IPS-18a (cell line): Measurements from ENCODE around the gene PPL.
A peak's percentile ranks its signal among the peaks of the same experiment; 100 is the strongest.

Experiments
- H3K27ac ChIP-seq: one replicate; pipeline ENCODE4 v1.5.1; 2013; ENCODE audit warnings: low read length
- H3K27me3 ChIP-seq: one replicate; pipeline ENCODE4 v1.6.1; 2013; ENCODE audit warnings: mild to moderate bottlenecking, low read length; ENCODE audit not compliant: control insufficient read depth, insufficient read depth
- H3K36me3 ChIP-seq: one replicate; pipeline ENCODE4 v1.6.1; 2013; ENCODE audit warnings: low read depth, low read length; ENCODE audit not compliant: control insufficient read depth
- H3K4me1 ChIP-seq: one replicate; pipeline ENCODE4 v1.6.1; 2013; ENCODE audit warnings: low read depth, low read length; ENCODE audit not compliant: control insufficient read depth
- H3K4me3 ChIP-seq: one replicate; pipeline ENCODE4 v1.5.1; 2013; ENCODE audit warnings: low read length
- H3K9ac ChIP-seq: one replicate; pipeline ENCODE4 v1.6.1; 2013; ENCODE audit warnings: mild to moderate bottlenecking, low read length, moderate library complexity
- H3K9me3 ChIP-seq: one replicate; pipeline ENCODE4 v1.6.1; 2013; ENCODE audit warnings: low read depth, low read length; ENCODE audit not compliant: control insufficient read depth

PPL gene

DNA sequence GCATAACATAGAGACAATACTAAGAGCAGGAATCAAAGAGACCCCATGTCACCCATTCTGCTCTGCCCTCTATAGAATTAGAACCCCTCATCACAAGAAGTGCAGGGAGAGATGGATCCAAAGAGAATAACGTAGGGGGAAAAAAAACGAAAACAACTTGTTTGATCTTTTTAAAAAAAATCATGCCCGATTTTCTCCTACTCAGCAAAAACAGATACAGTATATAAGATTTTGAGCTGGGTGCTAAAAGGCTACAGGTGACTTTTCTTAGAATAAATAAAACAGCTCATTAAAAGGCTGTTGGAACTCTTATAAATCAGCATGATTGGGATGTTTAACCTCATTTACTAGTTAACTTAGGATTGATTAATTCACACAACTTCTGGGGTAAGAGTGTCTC lies 72.2 kb downstream of the PPL start:
- Histone ChIP-seq H3K9me3 (no peaks in the 10 kb centered on the region), H3K4me1 (no peaks in the 10 kb centered on the region), H3K27ac (no peak overlapping the region), H3K36me3 (peaks cover 40% of the 10 kb centered on the region), H3K9ac (no peak overlapping the region), H3K4me3 (no peak overlapping the region), H3K27me3 (no peaks in the 10 kb centered on the region)

DNA sequence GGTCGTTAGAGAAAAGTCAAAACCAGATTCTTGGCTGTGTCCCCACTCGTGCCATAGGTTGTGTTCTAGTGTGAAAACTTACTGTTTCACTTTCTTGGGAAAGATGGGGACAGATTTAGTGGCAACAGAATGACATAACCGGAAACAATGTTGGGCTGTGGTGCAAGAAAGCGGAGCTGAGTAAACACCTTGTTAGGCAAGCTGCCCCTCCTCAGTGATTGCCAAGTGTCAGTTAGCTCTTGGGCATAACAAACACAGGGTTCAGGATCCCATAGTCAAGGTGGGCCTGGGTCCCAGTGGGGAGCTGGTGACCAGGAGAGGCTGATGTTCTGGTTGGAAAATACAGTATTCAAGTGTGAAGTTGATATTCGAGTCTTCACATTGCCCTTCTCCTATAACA lies 74.3 kb downstream of the PPL start:
- Histone ChIP-seq H3K36me3 (peaks cover 54% of the 10 kb centered on the region), H3K27ac (no peak overlapping the region), H3K27me3 (no peaks in the 10 kb centered on the region), H3K4me3 (no peak overlapping the region), H3K4me1 (no peaks in the 10 kb centered on the region), H3K9ac (no peak overlapping the region), H3K9me3 (no peaks in the 10 kb centered on the region)

DNA sequence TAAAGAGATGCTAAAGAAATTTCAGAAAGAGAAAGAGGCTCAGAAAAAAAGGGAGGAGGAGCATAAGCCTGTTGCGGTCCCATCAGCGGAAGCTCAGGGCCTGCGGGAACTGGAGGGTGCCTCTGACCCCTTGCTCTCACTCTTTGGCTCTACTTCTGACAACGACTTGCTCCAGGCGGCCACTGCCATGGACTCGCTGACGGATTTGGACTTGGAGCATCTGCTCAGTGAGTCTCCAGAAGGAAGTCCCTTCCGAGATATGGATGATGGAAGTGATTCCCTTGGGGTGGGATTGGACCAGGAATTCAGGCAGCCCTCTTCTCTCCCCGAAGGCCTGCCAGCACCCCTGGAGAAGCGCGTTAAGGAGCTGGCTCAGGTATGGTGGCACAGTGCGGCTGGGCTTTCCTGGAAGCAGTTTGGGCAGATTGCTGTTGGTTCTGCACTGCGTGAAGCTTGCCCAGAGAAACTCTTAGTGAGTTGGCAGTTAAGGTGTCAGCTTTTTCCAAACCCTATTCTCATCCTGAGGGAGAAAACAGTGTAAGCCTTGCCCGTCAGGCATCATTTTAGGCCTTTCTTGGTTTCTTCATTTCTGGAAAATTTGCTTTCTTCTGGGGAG lies 76.1 kb downstream of the PPL start:
- no peak overlapping the region for H3K9ac ChIP-seq
- H3K36me3 ChIP-seq, result peaks cover 68% of the 10 kb centered on the region
- H3K4me3 ChIP-seq, result no peak overlapping the region

DNA sequence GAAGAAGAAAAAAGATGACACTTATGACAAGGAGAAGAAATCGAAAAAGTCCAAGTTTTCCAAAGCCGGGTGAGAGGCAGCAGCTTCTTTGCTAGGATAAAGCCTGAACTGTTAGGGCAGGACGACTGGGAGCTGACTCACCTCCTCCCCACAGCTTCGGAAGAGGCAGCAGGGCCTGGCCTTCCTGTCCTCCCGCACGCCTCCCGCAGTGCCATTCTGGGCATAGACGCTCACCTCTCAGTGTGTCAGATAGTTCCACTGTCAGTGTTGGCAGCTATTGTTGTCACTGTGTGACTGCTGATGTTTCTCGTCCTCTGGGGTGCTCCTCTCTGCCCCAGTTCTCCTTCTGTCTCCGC lies 77.1 kb downstream of the PPL start:
- Histone ChIP-seq H3K27ac (no peak overlapping the region), H3K27me3 (no peaks in the 10 kb centered on the region), H3K9me3 (no peaks in the 10 kb centered on the region), H3K4me1 (no peaks in the 10 kb centered on the region), H3K4me3 (no peak overlapping the region), H3K9ac (no peak overlapping the region), H3K36me3 (peaks cover 76% of the 10 kb centered on the region)

More for the DNA sequence above, 76.1 kb downstream of the PPL start:
- no peak overlapping the region for H3K27ac ChIP-seq
- H3K9me3 ChIP-seq, result no peaks in the 10 kb centered on the region
- no peaks in the 10 kb centered on the region for H3K27me3 ChIP-seq
- no peaks in the 10 kb centered on the region for H3K4me1 ChIP-seq

DNA sequence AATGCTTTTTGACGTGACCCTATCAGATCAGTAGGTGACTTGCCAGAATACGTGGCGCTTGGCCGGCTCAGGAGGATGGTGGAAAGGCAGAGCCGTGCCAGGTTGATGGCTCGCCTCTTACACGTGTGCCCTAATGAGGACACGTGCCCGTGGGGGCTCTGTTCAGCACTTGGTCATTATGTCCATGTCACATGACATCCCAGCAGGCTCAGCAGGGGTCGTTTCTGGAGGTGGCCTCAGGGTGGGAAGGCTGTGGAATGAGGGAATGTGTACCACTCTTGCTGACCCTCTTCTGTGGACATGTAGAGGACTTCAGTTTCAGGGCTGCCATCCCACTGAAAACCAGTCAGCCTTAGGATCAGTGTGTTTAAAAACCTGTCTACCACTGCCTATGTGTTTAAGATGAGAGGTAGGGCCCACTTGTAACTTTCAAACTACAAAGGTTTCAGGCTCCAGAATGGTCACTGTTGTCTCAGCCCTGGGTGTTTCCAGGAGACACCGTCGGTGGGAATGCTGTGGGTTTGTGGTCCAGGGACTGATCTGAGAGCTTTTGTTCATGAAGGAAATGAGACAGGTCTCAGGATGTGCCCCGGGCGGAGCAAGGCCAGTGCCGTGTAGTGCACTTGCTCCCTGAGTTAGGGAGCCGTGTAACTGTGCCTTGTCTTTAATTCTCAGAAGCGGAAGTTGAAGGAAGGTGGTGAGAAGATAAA lies 77.6 kb downstream of the PPL start:
- no peak overlapping the region for H3K27ac ChIP-seq
- no peak overlapping the region for H3K9ac ChIP-seq
- peaks cover 73% of the 10 kb centered on the region for H3K36me3 ChIP-seq
- no peaks in the 10 kb centered on the region for H3K9me3 ChIP-seq
- H3K4me1 ChIP-seq, result no peaks in the 10 kb centered on the region
- no peak overlapping the region for H3K4me3 ChIP-seq
- H3K27me3 ChIP-seq, result no peaks in the 10 kb centered on the region

DNA sequence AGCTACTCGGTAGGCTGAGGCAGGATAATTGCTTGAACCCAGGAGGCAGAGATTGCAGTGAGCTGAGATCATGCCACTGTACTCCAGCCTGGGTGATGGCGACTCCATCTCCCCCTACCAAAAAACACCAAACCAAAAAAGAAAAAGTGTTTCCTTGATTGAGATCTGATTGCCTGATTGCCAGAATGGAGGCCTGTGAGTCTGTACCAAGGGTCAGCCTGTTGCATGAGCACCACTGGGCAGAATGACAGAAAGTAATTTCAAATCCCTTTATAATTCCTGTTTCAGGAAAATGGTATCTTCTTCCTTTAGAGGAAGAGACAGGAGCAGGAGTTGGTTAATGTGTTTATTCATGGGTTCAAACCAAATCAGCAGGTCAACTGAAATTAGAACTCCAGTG lies 81.1 kb downstream of the PPL start:
- Histone ChIP-seq H3K27ac (no peak overlapping the region), H3K4me1 (no peaks in the 10 kb centered on the region), H3K4me3 (no peak overlapping the region), H3K36me3 (peaks cover 61% of the 10 kb centered on the region), H3K27me3 (no peaks in the 10 kb centered on the region), H3K9ac (no peak overlapping the region), H3K9me3 (no peaks in the 10 kb centered on the region)

DNA sequence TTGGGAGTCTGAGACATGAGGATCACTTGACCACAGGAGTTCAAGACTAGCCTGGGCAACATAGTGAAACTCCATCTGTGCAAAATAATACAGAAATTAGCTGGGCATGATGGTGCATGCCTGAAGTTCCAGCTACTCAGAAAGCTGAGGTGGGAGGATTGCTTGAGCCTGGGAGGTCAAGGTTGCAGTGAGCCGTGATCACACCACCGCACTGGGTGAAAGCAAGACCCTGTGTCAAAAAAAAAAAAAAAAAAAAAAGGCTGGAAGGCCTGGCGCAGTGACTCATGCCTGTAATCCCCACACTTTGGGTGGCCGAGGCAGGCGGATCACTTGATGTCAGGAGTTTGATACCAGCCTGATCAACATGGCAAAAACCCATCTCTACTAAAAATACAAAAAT lies 81.6 kb downstream of the PPL start:
- Histone ChIP-seq H3K27ac (no peak overlapping the region), H3K4me1 (no peaks in the 10 kb centered on the region), H3K4me3 (no peak overlapping the region), H3K9me3 (no peaks in the 10 kb centered on the region), H3K9ac (no peak overlapping the region), H3K27me3 (no peaks in the 10 kb centered on the region), H3K36me3 (peaks cover 57% of the 10 kb centered on the region)

DNA sequence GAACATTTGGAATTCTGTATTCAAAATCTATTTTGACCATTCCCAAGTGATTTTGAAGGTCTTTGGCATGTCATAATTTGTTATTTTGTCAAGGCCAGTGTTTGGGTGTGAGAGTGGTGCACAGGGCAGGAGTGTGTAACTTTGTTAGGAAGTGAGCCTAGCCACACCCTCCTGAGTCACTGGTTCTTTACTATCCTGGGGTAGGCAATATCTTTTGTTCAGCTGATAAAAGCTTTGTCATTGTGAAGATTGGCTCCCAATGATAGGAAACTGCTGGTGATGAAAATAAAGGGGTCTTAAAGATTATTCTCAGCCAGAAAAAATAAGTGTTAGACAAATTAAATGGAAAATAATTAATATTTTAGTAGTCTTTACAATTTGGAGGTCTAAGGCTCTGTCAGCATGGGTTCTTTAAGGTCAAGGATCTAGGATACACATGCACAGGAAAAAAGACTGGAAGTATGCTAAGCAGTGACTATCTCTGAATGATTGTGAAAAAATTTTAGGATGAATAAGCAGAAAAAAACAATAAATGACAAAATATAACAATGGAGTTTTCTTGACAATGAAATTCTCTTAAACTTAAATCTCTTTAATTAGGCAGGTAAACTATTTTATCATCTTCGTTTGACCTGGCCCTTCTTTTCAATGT lies 84.6 kb downstream of the PPL start:
- H3K27ac ChIP-seq, result no peak overlapping the region
- H3K27me3 ChIP-seq, result no peaks in the 10 kb centered on the region
- H3K4me1 ChIP-seq, result no peaks in the 10 kb centered on the region
- no peak overlapping the region for H3K4me3 ChIP-seq
- no peaks in the 10 kb centered on the region for H3K9me3 ChIP-seq
- peaks cover 27% of the 10 kb centered on the region for H3K36me3 ChIP-seq
- H3K9ac ChIP-seq, result no peak overlapping the region

DNA sequence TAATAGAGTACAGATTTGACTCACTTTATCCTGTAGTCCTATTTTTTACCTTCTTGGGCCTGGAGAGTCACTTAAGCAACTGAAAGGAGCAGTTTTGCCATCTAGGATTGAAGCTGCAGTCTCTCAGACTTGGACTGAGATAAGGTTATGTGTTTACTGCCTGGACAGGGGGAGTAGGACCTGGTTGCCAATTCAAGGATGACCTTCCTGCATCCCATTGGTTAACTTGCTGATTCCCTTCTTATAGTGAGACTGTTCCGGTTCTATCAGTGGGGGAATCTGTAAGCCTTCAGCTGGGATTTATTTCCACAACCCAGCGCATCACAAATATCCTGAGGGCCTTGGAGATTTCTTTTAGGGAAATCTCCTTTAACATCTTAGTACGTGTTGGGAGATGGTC lies 86.7 kb downstream of the PPL start:
- Histone ChIP-seq H3K9me3 (no peaks in the 10 kb centered on the region), H3K36me3 (peaks cover 14% of the 10 kb centered on the region), H3K4me1 (peaks cover 2% of the 10 kb centered on the region), H3K27ac (no peak overlapping the region), H3K27me3 (no peaks in the 10 kb centered on the region), H3K4me3 (no peak overlapping the region), H3K9ac (no peak overlapping the region)

DNA sequence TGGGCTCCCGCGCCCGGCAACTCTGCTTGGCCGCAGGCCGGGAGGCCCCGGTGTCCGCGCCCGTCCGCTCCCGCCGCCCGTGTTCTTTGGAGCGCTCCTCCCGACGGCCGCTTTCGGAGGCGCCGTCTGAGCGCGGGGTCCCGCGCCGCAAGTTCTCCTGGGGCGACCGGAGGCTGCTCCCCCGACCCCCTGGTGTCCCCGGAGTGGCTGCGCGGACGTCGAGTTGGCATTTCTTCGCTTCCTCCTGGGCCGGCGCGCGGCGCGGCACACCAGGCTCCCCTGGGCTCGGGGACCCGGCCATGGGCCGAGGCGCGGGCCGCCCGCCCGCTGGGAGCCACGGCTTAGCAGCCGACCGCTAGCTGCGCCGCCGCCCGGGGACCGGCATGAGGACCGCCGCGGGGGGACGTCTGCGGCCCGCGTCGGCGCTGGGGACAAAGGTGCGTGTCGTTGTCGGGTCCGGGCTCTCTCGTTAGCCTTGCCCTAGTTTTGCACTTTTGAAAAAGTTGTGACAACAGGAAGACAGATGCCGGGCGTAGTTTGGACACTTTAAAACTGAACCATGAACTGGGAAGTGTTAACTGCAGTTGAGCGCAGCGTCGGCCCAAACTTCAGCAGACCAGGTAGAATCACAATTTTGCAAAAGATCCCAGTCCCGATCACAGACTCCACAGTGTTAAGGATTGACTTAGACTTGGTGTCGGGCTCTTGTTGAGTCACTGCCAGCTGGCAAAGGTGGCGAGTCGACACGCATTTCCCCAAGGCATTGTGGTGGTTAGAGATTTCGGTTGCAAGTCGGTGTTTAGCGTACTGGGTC lies 89.0 kb downstream of the PPL start:
- H3K9ac ChIP-seq, result peak overlapping the region; percentile 37
- no peaks in the 10 kb centered on the region for H3K27me3 ChIP-seq
- peak overlapping the region; percentile 81 for H3K4me3 ChIP-seq
- H3K27ac ChIP-seq, result no peak overlapping the region
- no peaks in the 10 kb centered on the region for H3K9me3 ChIP-seq
- H3K36me3 ChIP-seq, result peaks cover 22% of the 10 kb centered on the region
- peaks cover 2% of the 10 kb centered on the region for H3K4me1 ChIP-seq

DNA sequence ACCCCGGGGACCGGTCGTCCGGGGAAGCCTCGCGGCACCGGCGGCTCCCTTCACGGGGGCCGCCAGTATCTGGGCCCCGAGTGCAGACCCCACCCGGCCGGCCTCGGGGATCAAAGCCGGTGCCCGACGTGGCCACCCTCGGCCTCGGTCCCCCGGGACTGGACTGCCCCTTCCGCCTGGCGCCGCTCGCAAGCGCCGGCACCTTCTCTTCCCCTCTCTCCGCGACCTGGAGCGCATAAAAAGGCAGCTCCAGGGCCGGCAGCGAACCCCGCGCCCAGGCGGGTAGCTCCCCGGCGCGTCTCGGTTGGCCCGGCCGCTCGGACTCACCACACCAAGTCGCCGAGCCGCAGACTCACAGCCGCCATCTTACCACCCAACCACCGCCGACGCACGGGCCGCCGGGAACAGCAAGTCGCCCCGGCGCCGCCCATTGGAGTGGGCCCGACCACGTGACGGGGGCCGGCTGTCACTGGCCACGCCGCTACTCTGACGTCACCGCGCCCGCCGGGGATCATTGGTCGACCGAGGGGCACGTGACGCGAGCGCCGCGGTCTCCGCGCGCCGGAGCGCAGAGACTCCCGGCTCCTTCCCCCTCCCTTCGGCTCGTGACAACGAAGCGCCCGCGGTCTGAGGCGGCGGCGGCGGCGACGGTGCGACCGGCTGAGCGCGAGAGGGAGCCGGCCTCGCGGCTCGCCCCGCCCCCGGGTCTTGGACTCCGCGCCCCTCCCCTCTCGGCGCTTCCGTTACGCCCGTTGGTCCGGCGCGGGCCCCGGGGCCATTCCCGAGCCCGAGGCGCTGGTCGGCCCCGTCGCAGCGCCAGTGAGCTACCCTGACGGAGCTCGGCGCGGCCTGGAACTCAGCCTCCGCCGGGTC lies 89.8 kb downstream of the PPL start, which contains the start of the genes GLYR1 and UBN1:
GLYR1 (minus strand) TSS at position 388 of the 873 bp plus-strand sequence; CDS start at position 365, 23 bp downstream.
UBN1 (plus strand) TSS at position 581 of the 873 bp plus-strand sequence. CDS start 5,437 bp downstream, outside the sequence.
- Histone ChIP-seq H3K9me3 (no peaks in the 10 kb centered on the region), H3K27me3 (no peaks in the 10 kb centered on the region), H3K9ac (peak within 1 kb of the TSS; percentile 80), H3K4me1 (peaks cover 2% of the 10 kb centered on the region), H3K27ac (no peak within 1 kb of the TSS), H3K36me3 (peaks cover 28% of the 10 kb centered on the region), H3K4me3 (peak within 1 kb of the TSS; percentile 81)
